ENCODE measurements around the gene DDX10.

The DDX10 gene

DNA sequence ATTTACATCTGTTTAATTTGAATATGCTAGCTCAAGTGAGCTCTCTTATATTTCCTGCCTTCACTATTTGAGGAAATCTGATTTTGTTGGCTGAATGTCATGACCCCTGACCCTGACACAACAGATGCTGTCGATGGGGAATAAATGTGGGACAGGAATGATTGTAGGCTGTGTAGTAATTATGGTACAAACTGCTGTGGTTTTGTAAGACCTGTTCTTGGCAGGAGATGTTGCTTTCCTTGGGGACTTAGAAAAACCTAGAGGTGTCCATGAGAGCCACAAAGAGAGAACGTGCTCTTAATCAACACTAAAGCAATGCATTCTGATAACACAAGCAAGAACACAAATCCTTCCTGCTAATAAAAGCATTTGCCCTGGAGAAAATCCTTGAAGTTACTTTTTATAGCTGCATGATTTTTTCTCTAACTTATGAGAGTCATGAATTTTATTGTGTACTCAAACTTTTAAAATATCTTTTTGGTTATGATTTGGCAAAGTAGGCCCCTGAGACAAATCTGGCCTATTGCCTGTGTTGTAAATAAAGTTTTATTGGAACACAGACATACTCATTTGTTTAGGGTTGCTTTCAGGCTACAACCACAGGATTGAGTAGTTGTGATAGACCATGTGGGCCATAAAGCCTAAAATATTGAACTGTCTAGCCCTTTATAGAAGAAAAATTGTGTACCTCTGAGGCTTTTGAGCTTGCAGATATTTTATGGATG is 90.2 kb downstream of the DDX10 start:
- TF ChIP-seq ZFX (IDR thresholded peaks at IDR 0.05), result no peak
- TF ChIP-seq, protein P1, sequence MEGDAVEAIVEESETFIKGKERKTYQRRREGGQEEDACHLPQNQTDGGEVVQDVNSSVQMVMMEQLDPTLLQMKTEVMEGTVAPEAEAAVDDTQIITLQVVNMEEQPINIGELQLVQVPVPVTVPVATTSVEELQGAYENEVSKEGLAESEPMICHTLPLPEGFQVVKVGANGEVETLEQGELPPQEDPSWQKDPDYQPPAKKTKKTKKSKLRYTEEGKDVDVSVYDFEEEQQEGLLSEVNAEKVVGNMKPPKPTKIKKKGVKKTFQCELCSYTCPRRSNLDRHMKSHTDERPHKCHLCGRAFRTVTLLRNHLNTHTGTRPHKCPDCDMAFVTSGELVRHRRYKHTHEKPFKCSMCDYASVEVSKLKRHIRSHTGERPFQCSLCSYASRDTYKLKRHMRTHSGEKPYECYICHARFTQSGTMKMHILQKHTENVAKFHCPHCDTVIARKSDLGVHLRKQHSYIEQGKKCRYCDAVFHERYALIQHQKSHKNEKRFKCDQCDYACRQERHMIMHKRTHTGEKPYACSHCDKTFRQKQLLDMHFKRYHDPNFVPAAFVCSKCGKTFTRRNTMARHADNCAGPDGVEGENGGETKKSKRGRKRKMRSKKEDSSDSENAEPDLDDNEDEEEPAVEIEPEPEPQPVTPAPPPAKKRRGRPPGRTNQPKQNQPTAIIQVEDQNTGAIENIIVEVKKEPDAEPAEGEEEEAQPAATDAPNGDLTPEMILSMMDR (conservative IDR thresholded peaks at IDR 0.05), result no peak
- no peak overlapping the region for H3K27ac ChIP-seq

GRCh38 chr11:108757630-108758029 is 92.8 kb downstream of the DDX10 start:
- TF ChIP-seq ZFX (IDR thresholded peaks at IDR 0.05), result no peak
- TF ChIP-seq, protein P1 (conservative IDR thresholded peaks at IDR 0.05), result no peak
- H3K27ac ChIP-seq, result no peak overlapping the region

- H3K27ac ChIP-seq, result no peak overlapping the region
- TF ChIP-seq ZFX (IDR thresholded peaks at IDR 0.05), result no peak
- TF ChIP-seq, protein P1 (conservative IDR thresholded peaks at IDR 0.05), result no peak
Measured at GRCh38 chr11:108758458-108758857, 93.6 kb downstream of the DDX10 start.

- TF ChIP-seq, protein P1 (conservative IDR thresholded peaks at IDR 0.05), result no peak
- TF ChIP-seq ZFX (IDR thresholded peaks at IDR 0.05), result no peak
- H3K27ac ChIP-seq, result no peak overlapping the region
Measured at GRCh38 chr11:108766596-108767173, 101.8 kb downstream of the DDX10 start.

DNA sequence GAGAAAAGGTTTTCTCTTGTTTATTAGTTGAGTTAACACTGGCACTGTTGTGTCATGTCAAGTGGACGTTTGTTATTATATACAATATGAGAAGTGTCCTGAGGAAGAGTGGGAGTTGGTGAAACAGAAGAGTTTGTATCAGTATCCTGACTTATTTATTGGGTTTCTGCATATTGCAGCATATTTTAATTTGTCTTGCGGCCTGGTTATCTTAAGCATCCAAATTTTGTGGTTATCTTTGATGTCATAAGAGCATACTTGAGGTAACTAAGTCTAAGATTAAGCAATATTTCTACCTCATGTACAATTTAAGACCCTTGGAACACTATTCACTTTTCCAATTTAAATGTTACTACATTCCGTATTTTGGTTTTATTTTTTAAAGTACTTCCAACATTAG is 103.5 kb downstream of the DDX10 start:
- H3K27ac ChIP-seq, result no peak overlapping the region
- TF ChIP-seq, protein P1 (conservative IDR thresholded peaks at IDR 0.05), result no peak
- TF ChIP-seq ZFX (IDR thresholded peaks at IDR 0.05), result no peak

DNA sequence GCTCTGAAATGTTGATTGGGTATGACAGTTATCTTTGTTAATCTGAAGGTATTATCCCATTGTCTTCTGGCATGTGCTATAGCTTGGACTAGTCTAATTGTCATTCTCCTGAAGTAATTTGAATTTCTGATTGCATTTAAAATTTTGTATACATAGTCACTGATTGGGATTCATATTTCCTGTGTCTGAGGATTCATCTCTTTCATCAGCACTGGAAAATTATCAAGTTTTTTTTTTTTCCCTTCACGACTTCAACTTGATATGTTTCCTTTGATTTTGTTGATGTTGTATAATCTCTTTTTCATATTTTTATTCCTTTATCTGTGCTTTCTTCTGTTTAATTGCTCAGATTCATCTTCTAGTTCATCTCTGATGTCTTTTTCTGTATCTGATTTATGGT is 104.1 kb downstream of the DDX10 start:
- TF ChIP-seq ZFX (IDR thresholded peaks at IDR 0.05), result no peak
- TF ChIP-seq, protein P1 (conservative IDR thresholded peaks at IDR 0.05), result no peak
- H3K27ac ChIP-seq, result no peak overlapping the region

- TF ChIP-seq, protein P1 (conservative IDR thresholded peaks at IDR 0.05), result no peak
- TF ChIP-seq ZFX (IDR thresholded peaks at IDR 0.05), result no peak
- H3K27ac ChIP-seq, result no peak overlapping the region
Measured at GRCh38 chr11:108774037-108774730, 109.3 kb downstream of the DDX10 start.
